GM03348 (cell line): Measurements from ENCODE around the gene SPOCK3.
A peak's percentile ranks its signal among the peaks of the same experiment; 100 is the strongest.
"Not testable (repeated sequence)": the region's sequence is repeated elsewhere in the genome, so short reads cannot be mapped to it uniquely, and the experiment has no call there.

ENCODE experiments used
- DNase-seq: peaks from one replicate; pipeline ENCODE4 v3.0.0; 2012; ENCODE audit warnings: low spot score

The SPOCK3 gene

GRCh38 chr4:167035390-167035789, 198.9 kb downstream of the SPOCK3 start:
- DNase-seq = no peak

- DNase-seq = no peak
Observed at GRCh38 chr4:167034983-167035382, 199.3 kb downstream of the SPOCK3 start.

GRCh38 chr4:167032871-167033270, 201.4 kb downstream of the SPOCK3 start:
- no peak for DNase-seq

- no peak for DNase-seq
Observed at GRCh38 chr4:167031534-167032156, 202.6 kb downstream of the SPOCK3 start.

GRCh38 chr4:167028976-167029375, 205.3 kb downstream of the SPOCK3 start:
- no peak for DNase-seq

- no peak for DNase-seq
Observed at GRCh38 chr4:167025670-167026069, 208.6 kb downstream of the SPOCK3 start.

GRCh38 chr4:167023364-167023925, 210.8 kb downstream of the SPOCK3 start:
- no peak for DNase-seq

GRCh38 chr4:167021545-167022155, 212.6 kb downstream of the SPOCK3 start:
- DNase-seq = peak; percentile 39

- DNase-seq = no peak
Observed at GRCh38 chr4:167020410-167020809, 213.9 kb downstream of the SPOCK3 start.

GRCh38 chr4:167014944-167015343, 219.3 kb downstream of the SPOCK3 start:
- DNase-seq = no peak

GRCh38 chr4:167003326-167003725, 231.0 kb downstream of the SPOCK3 start:
- DNase-seq = no peak

GRCh38 chr4:167000141-167000852, 234.0 kb downstream of the SPOCK3 start:
- no peak for DNase-seq

- no peak for DNase-seq
Observed at GRCh38 chr4:166996216-166996615, 238.1 kb downstream of the SPOCK3 start.

- no peak for DNase-seq
Observed at GRCh38 chr4:166994686-166995085, 239.6 kb downstream of the SPOCK3 start.

GRCh38 chr4:166991006-166991561, 243.2 kb downstream of the SPOCK3 start:
- DNase-seq = no peak

- no peak for DNase-seq
Observed at GRCh38 chr4:166989886-166990285, 244.4 kb downstream of the SPOCK3 start.

- no peak for DNase-seq
Observed at GRCh38 chr4:166987026-166987425, 247.3 kb downstream of the SPOCK3 start.

GRCh38 chr4:166981847-166982246, 252.4 kb downstream of the SPOCK3 start:
- DNase-seq = no peak

GRCh38 chr4:166980419-166980818, 253.9 kb downstream of the SPOCK3 start:
- no peak for DNase-seq

GRCh38 chr4:166977596-166977995, 256.7 kb downstream of the SPOCK3 start:
- DNase-seq = no peak

- DNase-seq = no peak
Observed at GRCh38 chr4:166972071-166972470, 262.2 kb downstream of the SPOCK3 start.

GRCh38 chr4:166968219-166968618, 266.1 kb downstream of the SPOCK3 start:
- DNase-seq = not testable (repeated sequence)

- no peak for DNase-seq
Observed at GRCh38 chr4:166965562-166965961, 268.7 kb downstream of the SPOCK3 start.
